PC-3 (cell line): ENCODE data around the gene NSG2. TPM values are rescaled to one million over a fixed set of nuclear protein-coding genes. Genes with fewer than 3 reads are reported as not detected.

Source experiments
- ATAC-seq: fragments of 200-7000 bp; cut with Tn5 transposase; 2 replicates; pipeline ENCODE4 v1.9.1; 2020; ENCODE audit warnings: mild to moderate bottlenecking, moderate library complexity
- BruUV-seq: library from RNA; stranded (reverse); fragments of 400-500 nt; replicated peaks from 2 replicates; lab custom pipeline; 2021; lab: Mats Ljungman, UMichigan
- CTCF ChIA-PET: fragments of 300-600 bp; sonication (Branson Sonifier 250); formaldehyde crosslinking; loops from one replicate; lab custom pipeline; 2022; ENCODE audit warnings: antibody characterized with exemption; lab: Charles Lee
- POLR2A ChIA-PET: fragments of 300-600 bp; sonication (Branson Sonifier 250); formaldehyde crosslinking; loops from one replicate; lab custom pipeline; 2022; ENCODE audit warnings: antibody characterized with exemption; ENCODE audit not compliant: unreplicated experiment; lab: Charles Lee
- DNase-seq: peaks from one replicate; pipeline ENCODE4 v3.0.0-alpha.2; 2015
- H2AFZ ChIP-seq: fragments of 300-600 bp; sonication (generic); 2 replicates; pipeline ENCODE4 v1.6.0; 2016; ENCODE audit warnings: antibody characterized with exemption, low read length
- H3F3A ChIP-seq: fragments of 300-600 bp; sonication (generic); one replicate; pipeline ENCODE4 v1.6.0; 2017; ENCODE audit warnings: antibody characterized with exemption, low read length, control low read depth, mild to moderate bottlenecking; ENCODE audit not compliant: unreplicated experiment
- H3K27ac ChIP-seq: fragments of 300-600 bp; sonication (generic); 2 replicates; pipeline ENCODE4 v1.5.1; 2016; ENCODE audit warnings: mild to moderate bottlenecking, low read length
- H3K27me3 ChIP-seq: fragments of 300-600 bp; sonication (generic); 2 replicates; pipeline ENCODE4 v1.6.1; 2016; ENCODE audit warnings: low read length, mixed read lengths
- H3K36me3 ChIP-seq: fragments of 300-600 bp; sonication (generic); 2 replicates; pipeline ENCODE4 v1.6.1; 2016; ENCODE audit warnings: low read depth, mixed run types, low read length, mixed read lengths
- H3K4me1 ChIP-seq: fragments of 300-600 bp; sonication (generic); 2 replicates; pipeline ENCODE4 v1.5.1; 2016; ENCODE audit warnings: low read length; ENCODE audit not compliant: insufficient read depth
- H3K4me2 ChIP-seq: fragments of 300-600 bp; sonication (generic); 2 replicates; pipeline ENCODE4 v1.6.0; 2016; ENCODE audit warnings: low read length
- H3K4me3 ChIP-seq: fragments of 300-600 bp; sonication (generic); 2 replicates; pipeline ENCODE4 v1.5.1; 2016; ENCODE audit warnings: mild to moderate bottlenecking, low read length, mixed read lengths
- H3K79me2 ChIP-seq: fragments of 300-600 bp; sonication (generic); 2 replicates; pipeline ENCODE4 v1.6.1; 2017; ENCODE audit warnings: low read length, mixed read lengths
- H3K9ac ChIP-seq: fragments of 300-600 bp; sonication (generic); 2 replicates; pipeline ENCODE4 v1.6.0; 2016; ENCODE audit warnings: mild to moderate bottlenecking, low read length
- H3K9me2 ChIP-seq: fragments of 300-600 bp; sonication (generic); replicated peaks from 2 replicates; pipeline ENCODE4 v1.6.1; 2016; ENCODE audit warnings: mixed run types, low read length, mixed read lengths
- H3K9me3 ChIP-seq: fragments of 300-600 bp; sonication (generic); 2 replicates; pipeline ENCODE4 v1.6.1; 2016; ENCODE audit warnings: low read length, mixed read lengths
- H4K20me1 ChIP-seq: fragments of 300-600 bp; sonication (generic); 2 replicates; pipeline ENCODE4 v1.6.1; 2016; ENCODE audit warnings: low read length, mixed read lengths
- CTCF ChIP-seq: fragments of 300-600 bp; sonication (generic); conservative IDR thresholded peaks from 2 replicates; pipeline ENCODE4 v1.5.1; 2017; ENCODE audit warnings: antibody characterized with exemption, low read depth, mild to moderate bottlenecking, low read length
- EZH2 ChIP-seq: fragments of 300-600 bp; sonication (generic); IDR thresholded peaks from one replicate; pipeline ENCODE4 v1.6.1; 2017; ENCODE audit warnings: antibody characterized with exemption, mild to moderate bottlenecking, low read length; ENCODE audit not compliant: unreplicated experiment
- EZH2phosphoT487 ChIP-seq: fragments of 300-600 bp; sonication (generic); IDR thresholded peaks from 2 replicates; pipeline ENCODE4 v1.6.1; 2018; ENCODE audit warnings: mild to moderate bottlenecking, antibody characterized with exemption, low read length, borderline replicate concordance
- intact Hi-C: fragments of 100-400 bp; cut with micrococcal nuclease; formaldehyde crosslinking; loops from 2 replicates; pipeline ENCODE4 v1.9.0; 2023
- total RNA-seq: library from RNA; depleted of rRNA; stranded (reverse); fragments of >200 nt; gene quantifications from 2 replicates; pipeline ENCODE4 v1.2.3, GENCODE V29; 2014

The NSG2 gene
- total RNA-seq, 1 experiment from 2014 or later: 0.07 TPM

DNA sequence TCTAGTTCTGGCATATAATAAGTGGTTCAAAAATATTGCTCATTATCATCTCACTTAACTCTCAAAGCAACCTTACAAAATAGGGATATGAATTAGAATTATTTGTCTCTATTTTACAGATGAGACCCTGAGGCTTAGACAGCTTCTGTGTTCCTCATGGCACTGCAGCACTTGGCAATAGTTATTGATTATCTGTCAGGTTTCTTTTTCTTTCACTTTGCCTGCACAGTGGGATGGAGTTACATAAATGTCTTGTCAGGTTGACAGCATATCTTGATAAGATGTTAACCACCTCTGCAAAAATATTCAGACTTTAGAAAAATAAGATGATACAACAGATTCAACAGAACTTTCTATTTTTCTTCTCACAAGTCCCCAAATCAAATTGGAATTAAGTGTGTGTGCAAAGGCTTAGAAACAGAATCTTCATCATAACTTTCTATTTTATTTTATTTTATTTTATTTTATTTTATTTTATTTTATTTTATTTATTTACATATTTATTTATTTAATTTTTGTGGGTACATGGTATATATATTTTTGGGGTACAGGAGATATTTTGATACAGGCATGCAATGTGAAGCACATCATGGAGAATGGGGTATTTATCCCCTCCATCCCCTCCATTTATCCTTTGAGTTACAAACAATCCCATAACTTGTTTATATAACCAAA, 17.7 kb downstream of the NSG2 start:
- H3K4me1 ChIP-seq: no peaks in the 10 kb centered on the region
- no peaks in the 10 kb centered on the region for H3F3A ChIP-seq
- no peaks in the 10 kb centered on the region for H3K36me3 ChIP-seq
- DNase-seq: no peak
- H3K27ac ChIP-seq: no peak overlapping the region
- no peaks in the 10 kb centered on the region for H4K20me1 ChIP-seq
- H3K9me2 ChIP-seq: no peaks in the 10 kb centered on the region
- CTCF ChIA-PET: no interaction called here
- no peak overlapping the region for H2AFZ ChIP-seq
- H3K79me2 ChIP-seq: no peaks in the 10 kb centered on the region
- no TSS peak for BruUV-seq
- no peak overlapping the region for H3K4me3 ChIP-seq
- intact Hi-C loops: loop anchor here (10.0 kb wide), 1 partner anchor 58 kb away; no protein-coding TSS in a partner anchor
- TF ChIP-seq CTCF (no peak), EZH2 (no peak), EZH2phosphoT487 (no peak)
- no peak for ATAC-seq
- no peak overlapping the region for H3K9ac ChIP-seq
- H3K9me3 ChIP-seq: no peaks in the 10 kb centered on the region
- POLR2A ChIA-PET: no interaction called here
- no peak overlapping the region for H3K4me2 ChIP-seq
- peaks cover 77% of the 10 kb centered on the region for H3K27me3 ChIP-seq

- intact Hi-C loops: loop anchor here (10.0 kb wide), 1 partner anchor 59 kb away; no protein-coding TSS in a partner anchor
- no TSS peak for BruUV-seq
- DNase-seq (no peak), ATAC-seq (no peak)
- no peak overlapping the region for H3K4me2 ChIP-seq
- H3K79me2 ChIP-seq: no peaks in the 10 kb centered on the region
- H3K36me3 ChIP-seq: no peaks in the 10 kb centered on the region
- no peaks in the 10 kb centered on the region for H3K9me2 ChIP-seq
- H3K4me1 ChIP-seq: no peaks in the 10 kb centered on the region
- TF ChIP-seq CTCF: no peak
- TF ChIP-seq EZH2: no peak
- TF ChIP-seq EZH2phosphoT487: no peak
- no peak overlapping the region for H3K27ac ChIP-seq
- no peak overlapping the region for H2AFZ ChIP-seq
- H3K9ac ChIP-seq: no peak overlapping the region
- H3K27me3 ChIP-seq: peaks cover 77% of the 10 kb centered on the region
- no peaks in the 10 kb centered on the region for H4K20me1 ChIP-seq
- ChIA-PET CTCF (no interaction called here), POLR2A (no interaction called here)
- no peaks in the 10 kb centered on the region for H3K9me3 ChIP-seq
- no peaks in the 10 kb centered on the region for H3F3A ChIP-seq
- H3K4me3 ChIP-seq: no peak overlapping the region
Measured at GRCh38 chr5:174064171-174064570, 18.7 kb downstream of the NSG2 start.

GRCh38 chr5:174065528-174066197, 20.2 kb downstream of the NSG2 start:
- Histone ChIP-seq H3K4me2 (no peak overlapping the region), H3K79me2 (no peaks in the 10 kb centered on the region), H3K27me3 (peaks cover 74% of the 10 kb centered on the region), H3K9me3 (no peaks in the 10 kb centered on the region), H3K36me3 (no peaks in the 10 kb centered on the region), H2AFZ (no peak overlapping the region), H3K9me2 (no peaks in the 10 kb centered on the region), H3F3A (no peaks in the 10 kb centered on the region), H3K27ac (no peak overlapping the region), H4K20me1 (no peaks in the 10 kb centered on the region), H3K4me1 (no peaks in the 10 kb centered on the region), H3K9ac (no peak overlapping the region), H3K4me3 (no peak overlapping the region)
- intact Hi-C loops: loop anchor here (10.0 kb wide), 1 partner anchor 61 kb away; no protein-coding TSS in a partner anchor
- ATAC-seq: no peak
- TF ChIP-seq EZH2phosphoT487: no peak
- TF ChIP-seq CTCF: no peak
- no peak for TF ChIP-seq EZH2
- ChIA-PET CTCF (no interaction called here), POLR2A (no interaction called here)
- no peak for DNase-seq
- no TSS peak for BruUV-seq
